Measurements from ENCODE around the gene TARP.
"Not testable (repeated sequence)": the region's sequence is repeated elsewhere in the genome, so short reads cannot be mapped to it uniquely, and the experiment has no call there.

TARP gene

DNA sequence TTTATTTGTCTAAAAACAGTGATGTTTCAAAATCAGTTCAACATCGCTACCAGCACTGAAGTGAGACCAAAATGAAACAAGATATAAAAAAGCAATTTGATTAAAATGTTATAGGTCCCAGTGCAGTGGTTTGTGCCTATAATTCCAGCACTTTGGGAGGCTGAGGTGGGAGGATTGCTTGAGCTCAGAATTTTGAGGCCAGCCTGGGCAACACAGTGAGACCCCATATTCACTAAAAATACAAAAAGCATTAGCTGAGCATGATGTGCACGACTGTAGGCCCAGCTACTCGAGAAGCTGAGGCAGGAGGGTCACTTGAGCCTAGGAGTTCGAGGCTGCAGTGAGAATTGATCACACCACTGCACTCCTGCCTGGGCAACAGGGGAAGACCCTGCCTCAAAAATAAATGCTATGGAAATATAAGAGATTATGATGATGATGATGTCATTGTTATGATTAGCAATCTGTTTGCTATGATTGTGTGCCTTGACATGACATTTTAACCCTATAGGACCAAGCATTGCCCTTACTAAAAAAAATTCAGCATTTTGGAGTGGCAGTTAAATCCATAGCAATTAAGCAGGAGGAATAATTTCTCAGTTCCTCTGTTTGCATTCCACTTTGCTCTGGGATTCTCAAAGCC, 3.6 kb downstream of the TARP start:
- in situ Hi-C loops (cut with MboI; ENCODE audit: low pct_unique_long_range_greater_than_20kb, low sequenced_read_pairs); DNase-seq: not testable (repeated sequence)

DNA sequence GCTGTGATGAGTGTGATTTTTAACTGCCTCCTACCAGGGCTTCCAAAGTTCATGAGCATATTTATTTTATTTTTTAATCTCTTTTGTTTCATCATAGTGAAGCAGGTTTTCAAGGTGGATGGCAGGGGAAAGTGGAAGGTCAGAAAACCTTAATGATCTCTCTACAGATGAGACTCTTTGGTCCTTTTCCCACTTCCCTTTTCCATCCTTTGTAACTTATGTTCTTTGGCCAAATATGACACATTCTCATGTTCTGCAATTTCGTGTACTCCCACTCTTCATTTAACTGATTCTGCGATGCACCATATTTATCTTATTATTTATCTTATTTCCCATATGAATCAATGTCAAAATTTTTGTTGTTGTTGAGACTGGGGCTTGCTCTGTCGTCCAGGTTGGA, 7.5 kb downstream of the TARP start:
- in situ Hi-C loops (cut with MboI; ENCODE audit: low pct_unique_long_range_greater_than_20kb, low sequenced_read_pairs); DNase-seq: not testable (repeated sequence)

DNA sequence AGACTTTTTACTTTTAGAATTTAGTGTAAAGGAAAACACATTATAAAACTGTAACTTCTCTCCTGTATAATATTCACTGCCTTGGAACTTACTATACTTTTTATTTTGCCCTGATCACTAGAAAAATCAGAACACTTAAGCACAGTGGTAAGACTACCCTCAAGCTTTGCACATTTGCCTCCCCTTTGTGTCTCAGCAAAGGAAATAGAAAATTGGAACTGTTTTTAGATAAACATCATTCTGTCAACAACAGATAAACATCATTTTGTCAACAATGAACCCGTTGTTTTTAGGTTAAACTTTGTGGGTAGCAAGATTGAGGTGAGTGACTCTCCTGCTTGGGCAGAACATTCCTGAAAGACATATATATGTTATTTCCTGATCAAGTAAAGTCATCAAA, 8.8 kb downstream of the TARP start:
- DNase-seq; in situ Hi-C loops (cut with MboI; ENCODE audit: low pct_unique_long_range_greater_than_20kb, low sequenced_read_pairs): not testable (repeated sequence)

DNA sequence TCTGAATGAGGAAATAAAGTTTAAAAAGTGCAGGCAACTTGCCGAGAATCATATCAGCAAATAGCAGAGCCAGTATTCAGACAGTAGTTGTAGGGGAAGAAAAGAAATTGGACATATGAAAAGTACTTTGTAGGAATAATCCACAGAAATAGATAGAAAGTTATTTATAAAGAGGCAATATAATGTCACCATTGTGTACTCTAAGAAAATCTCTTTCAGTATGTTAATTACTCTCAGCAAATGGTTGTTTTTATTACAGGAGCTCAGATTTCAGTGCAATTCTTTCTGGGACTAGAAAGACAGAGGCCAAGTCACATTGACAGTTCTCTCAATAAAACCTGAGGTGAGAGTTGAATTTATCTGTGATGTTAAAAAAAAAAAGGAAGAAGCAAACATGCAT, 10.2 kb downstream of the TARP start:
- DNase-seq; in situ Hi-C loops (cut with MboI; ENCODE audit: low pct_unique_long_range_greater_than_20kb, low sequenced_read_pairs): not testable (repeated sequence)

DNA sequence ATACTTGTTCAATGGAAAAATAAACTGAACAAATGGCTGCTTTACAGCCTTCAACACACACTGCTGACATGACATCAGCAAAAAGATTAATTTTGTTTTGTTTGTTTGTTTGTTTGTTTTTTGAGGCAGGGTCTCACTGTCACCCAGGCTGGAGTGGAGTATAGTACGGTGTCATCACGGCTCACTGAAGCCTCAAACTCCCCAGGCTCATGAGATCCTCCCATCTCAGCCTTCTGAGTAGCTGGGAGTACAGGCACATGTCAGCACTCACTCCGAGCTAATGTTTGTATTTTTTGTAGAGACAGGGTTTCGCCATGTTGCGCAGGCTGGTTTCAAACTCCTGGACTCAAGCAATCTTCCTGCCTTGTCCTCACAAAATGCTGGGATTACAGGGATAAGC, 10.9 kb downstream of the TARP start:
- in situ Hi-C loops (cut with MboI; ENCODE audit: low pct_unique_long_range_greater_than_20kb, low sequenced_read_pairs): no loop called here
- DNase-seq: no peak

DNA sequence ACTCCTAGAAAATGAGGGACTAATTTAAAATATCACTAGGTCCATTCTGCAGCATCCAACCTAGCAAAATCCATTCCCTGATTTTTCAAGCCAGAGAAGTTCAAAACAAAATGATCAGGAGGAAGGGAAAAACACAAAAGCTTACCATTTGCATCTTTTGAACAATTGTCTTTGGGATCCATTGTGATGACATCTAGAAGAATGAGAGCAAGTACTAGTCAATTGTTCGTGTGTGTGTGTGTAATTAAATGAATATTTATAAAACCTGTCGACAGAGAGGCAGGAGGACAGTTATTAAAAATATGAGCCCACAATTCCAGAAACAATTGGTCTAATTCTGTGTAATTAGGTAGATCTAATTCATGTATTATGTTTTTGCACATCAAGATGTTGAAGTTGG, 11.4 kb downstream of the TARP start:
- in situ Hi-C loops (cut with MboI; ENCODE audit: low pct_unique_long_range_greater_than_20kb, low sequenced_read_pairs): not testable (repeated sequence)

DNA sequence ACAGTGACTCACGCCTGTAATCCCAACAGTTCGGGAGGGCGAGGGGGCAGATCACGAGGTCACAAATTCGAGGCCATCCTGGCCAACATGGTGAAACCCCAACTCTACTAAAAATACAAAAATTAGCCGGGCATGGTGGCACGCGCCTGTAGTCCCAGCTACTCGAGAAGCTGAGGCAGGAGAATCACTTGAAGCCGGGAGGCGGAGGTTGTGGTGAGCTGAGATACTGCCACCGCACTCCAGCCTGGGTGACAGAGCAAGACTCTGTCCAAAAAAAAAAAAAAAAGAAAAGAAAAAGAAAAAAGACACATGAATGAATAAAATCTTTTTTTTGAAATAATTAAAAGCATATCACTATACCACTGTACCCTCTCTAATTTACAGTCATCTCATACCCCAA, 11.8 kb downstream of the TARP start:
- DNase-seq; in situ Hi-C loops (cut with MboI; ENCODE audit: low pct_unique_long_range_greater_than_20kb, low sequenced_read_pairs): not testable (repeated sequence)

More for the DNA sequence above, 11.4 kb downstream of the TARP start:
- not testable (repeated sequence) for DNase-seq

DNA sequence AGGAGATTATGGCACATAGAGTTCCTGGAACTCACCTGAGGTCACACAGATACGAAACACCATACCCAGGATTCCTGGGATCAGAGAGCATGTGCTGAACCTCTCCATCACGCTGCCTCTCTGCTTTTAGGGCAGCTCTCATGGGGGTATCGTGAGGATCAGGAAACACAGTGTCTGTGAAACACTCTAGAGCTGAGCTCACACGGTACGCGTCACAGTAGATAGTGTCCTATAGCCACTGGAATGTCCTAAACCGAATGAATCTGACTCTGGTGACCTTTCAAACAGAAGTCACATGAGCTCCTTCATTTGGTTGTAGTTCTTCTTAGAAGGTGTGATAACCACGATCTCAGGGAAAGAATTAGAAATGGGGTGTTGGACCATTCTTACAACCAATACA, 14.3 kb downstream of the TARP start:
- DNase-seq; in situ Hi-C loops (cut with MboI; ENCODE audit: low pct_unique_long_range_greater_than_20kb, low sequenced_read_pairs): not testable (repeated sequence)

DNA sequence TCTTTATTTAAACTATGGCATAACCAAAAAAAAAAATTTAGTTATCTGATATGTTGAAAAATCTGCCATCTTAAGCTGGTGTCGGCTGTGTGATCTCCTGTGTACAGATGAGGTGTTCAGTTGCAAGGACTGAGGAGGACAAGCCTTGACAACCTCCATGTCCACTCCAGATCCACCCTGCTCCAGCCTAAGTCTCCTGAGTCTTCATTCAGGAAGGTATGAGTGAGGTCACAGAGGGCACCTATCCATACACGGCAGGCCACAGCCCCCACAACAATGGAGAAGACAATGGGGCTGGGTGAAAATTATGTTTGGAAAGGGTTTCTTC, 16.1 kb downstream of the TARP start:
- no peak for DNase-seq
- in situ Hi-C loops (cut with MboI; ENCODE audit: low pct_unique_long_range_greater_than_20kb, low sequenced_read_pairs): no loop called here

DNA sequence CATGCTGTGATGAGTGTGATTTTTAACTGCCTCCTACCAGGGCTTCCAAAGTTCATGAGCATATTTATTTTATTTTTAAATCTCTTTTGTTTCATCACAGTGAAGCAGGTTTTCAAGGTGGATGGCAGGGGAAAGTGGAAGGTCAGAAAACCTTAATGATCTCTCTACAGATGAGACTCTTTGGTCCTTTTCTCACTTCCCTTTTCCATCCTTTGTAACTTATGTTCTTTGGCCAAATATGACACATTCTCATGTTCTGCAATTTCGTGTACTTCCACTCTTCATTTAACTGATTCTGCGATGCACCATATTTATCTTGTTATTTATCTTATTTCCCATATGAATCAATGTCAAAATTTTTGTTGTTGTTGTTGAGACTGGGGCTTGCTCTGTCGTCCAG, 23.6 kb downstream of the TARP start:
- DNase-seq; in situ Hi-C loops (cut with MboI; ENCODE audit: low pct_unique_long_range_greater_than_20kb, low sequenced_read_pairs): not testable (repeated sequence)

DNA sequence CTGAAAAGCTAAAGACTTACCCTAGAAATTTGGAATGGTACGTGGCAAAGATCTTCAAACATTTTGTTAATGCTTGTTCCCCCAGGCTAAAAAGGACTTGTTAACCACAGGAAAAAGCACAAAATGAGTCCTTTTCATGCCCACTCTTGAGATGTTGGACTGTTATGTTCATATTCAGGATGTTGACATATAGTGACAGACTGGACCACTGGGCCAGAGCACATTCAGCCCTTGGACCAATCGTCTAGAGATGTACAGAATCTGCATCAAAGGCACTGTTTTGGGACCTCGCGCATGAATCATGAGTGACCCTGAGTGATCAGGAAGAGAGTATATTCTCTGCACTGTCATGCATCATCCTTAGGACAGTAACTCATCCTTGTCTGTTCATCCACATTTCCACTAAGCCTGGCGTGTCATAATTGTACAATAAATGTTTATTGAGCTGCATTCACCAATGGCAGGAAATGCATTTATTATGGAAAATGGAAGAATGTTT, 25.3 kb downstream of the TARP start:
- no peak for DNase-seq
- in situ Hi-C loops (cut with MboI; ENCODE audit: low pct_unique_long_range_greater_than_20kb, low sequenced_read_pairs): no loop called here

DNA sequence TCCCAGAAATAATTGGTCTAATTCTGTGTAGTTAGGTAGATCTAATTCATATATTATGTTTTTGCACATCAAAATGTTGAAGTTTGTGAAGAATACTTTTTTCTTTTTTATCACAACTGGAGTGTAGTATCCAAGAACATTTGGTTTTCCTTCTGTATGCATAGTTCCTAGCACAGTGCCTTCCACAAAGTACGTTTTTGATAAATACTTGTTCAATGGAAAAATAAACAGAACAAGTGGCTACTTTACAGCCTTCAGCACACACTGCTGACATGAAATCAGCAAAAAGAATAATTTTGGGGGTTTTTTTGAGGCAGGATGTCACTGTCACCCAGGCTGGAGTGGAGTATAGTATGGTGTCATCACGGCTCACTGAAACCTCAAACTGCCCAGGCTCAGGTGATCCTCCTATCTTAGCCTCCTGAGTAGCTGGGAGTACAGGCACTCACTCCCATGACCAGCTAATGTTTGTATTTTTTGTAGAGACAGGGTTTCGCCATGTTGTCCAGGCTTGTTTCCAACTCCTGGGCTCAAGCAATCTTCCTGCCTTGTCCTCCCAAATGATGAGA, 27.9 kb downstream of the TARP start:
- no peak for DNase-seq
- in situ Hi-C loops (cut with MboI; ENCODE audit: low pct_unique_long_range_greater_than_20kb, low sequenced_read_pairs): no loop called here

DNA sequence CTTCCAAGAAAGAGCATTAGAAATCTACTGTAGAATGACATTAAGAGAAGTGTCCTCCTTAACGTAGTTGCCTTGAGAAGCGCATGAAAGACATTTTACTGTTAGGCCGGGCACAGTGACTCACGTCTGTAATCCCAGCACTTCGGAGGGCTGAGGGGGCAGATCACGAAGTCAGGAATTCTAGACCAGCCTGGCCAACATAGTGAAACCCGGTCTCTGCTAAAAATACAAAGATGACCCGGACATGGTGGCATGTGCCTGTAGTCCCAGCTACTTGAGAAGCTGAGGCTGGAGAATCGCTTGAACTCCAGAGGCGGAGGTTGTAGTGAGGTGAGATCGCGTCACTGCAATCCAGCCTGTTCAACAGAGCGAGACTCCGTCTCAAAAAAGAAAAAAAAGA, 28.9 kb downstream of the TARP start:
- in situ Hi-C loops (cut with MboI; ENCODE audit: low pct_unique_long_range_greater_than_20kb, low sequenced_read_pairs): no loop called here
- DNase-seq: no peak

DNA sequence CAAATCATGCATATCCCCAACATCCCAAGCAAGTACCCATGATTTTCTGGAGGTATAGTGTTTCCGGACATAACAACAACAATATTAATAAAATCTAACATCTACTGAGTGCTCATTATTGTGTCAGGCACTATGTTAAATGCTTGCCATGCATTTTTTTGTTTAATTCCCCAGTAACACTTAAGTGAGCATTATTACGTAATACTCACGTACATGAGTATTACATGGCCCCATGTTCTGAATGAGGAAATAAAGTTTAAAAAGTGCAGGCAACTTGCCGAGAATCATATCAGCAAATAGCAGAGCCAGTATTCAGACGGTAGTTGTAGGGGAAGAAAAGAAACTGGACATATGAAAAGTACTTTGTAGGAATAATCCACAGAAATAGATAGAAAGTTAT, 30.1 kb downstream of the TARP start:
- DNase-seq: peak; percentile 38
- in situ Hi-C loops (cut with MboI; ENCODE audit: low pct_unique_long_range_greater_than_20kb, low sequenced_read_pairs): not testable (repeated sequence)

DNA sequence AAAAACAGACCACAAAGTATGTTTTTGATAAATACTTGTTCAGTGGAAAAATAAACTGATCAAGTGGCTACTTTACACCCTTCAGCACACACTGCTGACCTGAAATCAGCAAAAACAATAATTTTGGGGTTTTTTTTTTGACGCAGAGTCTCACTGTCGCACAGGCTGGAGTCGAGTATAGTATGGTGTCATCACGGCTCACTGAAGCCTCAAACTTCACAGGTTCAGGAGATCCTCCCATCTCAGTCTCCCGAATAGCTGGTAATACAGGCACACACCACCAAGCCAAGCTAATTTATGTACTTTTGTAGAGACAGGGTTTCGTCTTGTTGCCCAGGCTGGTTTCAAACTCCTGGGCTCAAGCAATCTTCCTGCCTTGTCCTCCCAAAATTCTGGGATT, 30.6 kb downstream of the TARP start:
- in situ Hi-C loops (cut with MboI; ENCODE audit: low pct_unique_long_range_greater_than_20kb, low sequenced_read_pairs): no loop called here
- no peak for DNase-seq

DNA sequence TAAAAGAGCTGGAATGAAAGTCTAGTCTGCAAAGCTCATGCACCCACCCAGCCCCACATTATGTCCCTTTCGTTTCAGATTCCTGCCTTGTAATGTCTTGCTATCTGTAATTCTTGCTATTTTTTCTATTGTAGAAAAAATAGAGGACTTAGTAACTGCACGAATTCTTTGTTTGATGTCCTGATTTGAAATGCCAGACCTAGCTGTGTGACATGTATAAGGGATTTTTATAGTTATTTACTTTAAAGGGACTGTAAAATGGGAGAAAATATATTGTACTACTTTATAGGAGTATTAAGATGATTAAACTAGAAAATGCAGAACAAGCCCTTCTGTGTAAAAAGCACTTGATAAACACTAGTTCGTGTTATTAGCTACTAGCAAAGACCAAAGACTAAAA, 32.4 kb downstream of the TARP start:
- in situ Hi-C loops (cut with MboI; ENCODE audit: low pct_unique_long_range_greater_than_20kb, low sequenced_read_pairs): no loop called here
- DNase-seq: no peak

DNA sequence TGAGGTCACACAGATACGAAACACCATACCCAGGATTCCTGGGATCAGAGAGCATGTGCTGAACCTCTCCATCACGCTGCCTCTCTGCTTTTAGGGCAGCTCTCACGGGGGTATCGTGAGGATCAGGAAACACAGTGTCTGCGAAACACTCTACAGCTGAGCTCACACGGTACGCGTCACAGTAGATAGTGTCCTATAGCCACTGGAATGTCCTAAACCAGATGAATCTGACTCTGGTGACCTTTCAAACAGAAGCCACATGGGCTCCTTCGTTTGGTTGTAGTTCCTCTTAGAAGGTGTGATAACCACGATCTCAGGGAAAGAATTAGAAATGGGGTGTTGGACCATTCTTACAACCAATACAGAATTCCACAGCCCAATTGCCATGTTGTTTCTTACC, 34.3 kb downstream of the TARP start:
- in situ Hi-C loops (cut with MboI; ENCODE audit: low pct_unique_long_range_greater_than_20kb, low sequenced_read_pairs); DNase-seq: not testable (repeated sequence)

DNA sequence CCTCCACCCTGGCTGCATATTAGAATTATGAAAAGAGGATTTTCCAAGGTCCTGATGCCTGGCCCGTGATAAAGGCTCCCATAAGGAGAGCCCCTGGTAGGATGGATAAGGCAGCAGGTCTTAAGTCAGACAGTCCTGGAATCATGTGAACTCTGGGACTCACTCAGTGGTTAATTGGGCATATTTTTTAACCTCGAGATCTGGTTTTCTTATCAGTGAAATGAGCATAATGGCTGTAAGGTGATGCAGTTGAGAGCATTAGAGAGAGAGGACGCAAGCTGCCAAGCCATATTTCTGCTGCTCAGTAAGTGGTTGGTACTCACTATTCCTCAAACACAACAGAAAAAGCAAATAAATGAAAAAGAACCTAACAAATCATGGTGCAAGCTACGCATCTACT, 37.8 kb downstream of the TARP start:
- in situ Hi-C loops (cut with MboI; ENCODE audit: low pct_unique_long_range_greater_than_20kb, low sequenced_read_pairs): no loop called here
- no peak for DNase-seq

DNA sequence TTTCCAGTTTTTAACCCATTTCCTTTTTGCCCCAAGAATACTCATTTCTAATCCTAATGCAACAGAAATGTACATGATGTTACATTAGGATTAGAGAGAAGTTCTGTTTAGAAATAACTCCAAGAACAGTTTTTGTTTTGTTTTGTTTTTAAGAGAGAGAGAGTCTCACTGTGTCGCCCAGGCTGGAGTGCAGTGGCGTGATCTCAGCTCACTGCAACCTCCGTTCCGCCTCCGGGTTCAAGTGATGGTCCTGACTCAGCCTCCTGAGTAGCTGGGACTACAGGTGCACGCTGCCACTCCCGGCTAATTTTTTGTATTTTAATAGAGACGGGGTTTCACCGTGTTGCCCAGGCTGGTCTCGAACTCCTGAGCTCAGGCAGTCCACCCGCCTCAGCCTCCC, 38.7 kb downstream of the TARP start:
- DNase-seq; in situ Hi-C loops (cut with MboI; ENCODE audit: low pct_unique_long_range_greater_than_20kb, low sequenced_read_pairs): not testable (repeated sequence)

DNA sequence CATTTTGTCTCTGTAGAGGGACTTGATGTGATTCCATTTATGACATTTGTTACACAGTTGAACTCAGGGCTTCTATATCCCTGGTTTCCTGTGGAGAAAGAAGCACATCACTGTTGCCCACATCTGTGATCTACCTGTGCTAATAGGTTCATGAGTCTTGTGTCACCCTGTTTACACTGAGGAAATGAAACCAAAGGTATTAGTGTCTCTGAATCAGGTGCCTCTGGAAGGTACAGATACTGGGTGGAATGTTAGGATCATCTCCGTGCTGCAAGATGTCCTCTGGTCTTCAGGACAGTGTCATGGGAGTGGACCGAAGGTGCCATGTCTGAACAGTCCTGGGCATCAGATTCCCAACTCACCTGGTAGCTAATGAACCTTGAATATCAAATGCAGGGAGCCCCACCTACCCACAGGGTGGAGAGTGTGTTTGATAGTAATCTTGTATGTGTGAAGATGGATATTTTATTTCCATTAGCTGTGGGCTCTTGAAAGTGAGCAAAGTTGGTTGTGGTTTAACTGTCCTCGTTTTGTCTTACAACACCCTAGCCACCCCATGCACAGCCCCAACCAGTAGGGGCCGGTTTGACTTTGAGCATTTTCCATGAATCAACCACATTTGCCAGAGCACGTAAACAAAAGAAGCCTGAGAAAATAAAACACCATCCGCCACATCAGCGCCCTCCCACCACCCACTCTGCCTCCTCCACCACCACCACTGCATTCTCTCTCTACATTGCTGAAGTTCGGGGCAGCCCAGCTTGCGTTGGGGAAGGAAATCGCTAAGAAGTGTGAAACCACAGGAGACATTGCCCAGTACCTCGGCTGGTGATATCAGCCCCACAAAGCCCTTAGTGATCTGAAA, 40.7 kb downstream of the TARP start:
- peak; percentile 99 for DNase-seq
- in situ Hi-C loops (cut with MboI; ENCODE audit: low pct_unique_long_range_greater_than_20kb, low sequenced_read_pairs): no loop called here
